OCI-LY3 (cell line): ENCODE data around the gene DEFB123.

Experiments
- H2AFZ ChIP-seq: fragments of 200-600, 300-600 bp; shearing (Covaris generic); 2 replicates; pipeline ENCODE4 v1.6.0; 2014; ENCODE audit warnings: antibody characterized with exemption, low read depth, low read length
- H3K27ac ChIP-seq: fragments of 200-600, 300-600 bp; sonication (generic); 2 replicates; pipeline ENCODE4 v1.5.1; 2014; ENCODE audit warnings: mild to moderate bottlenecking, low read length, moderate library complexity, mixed read lengths
- H3K27me3 ChIP-seq: fragments of 200-600, 300-600 bp; sonication (generic); 2 replicates; pipeline ENCODE4 v1.6.1; 2014; ENCODE audit warnings: low read depth, low read length, mixed read lengths
- H3K36me3 ChIP-seq: fragments of 200-600, 300-600 bp; sonication (generic); replicated peaks from 2 replicates; pipeline ENCODE3; 2014; ENCODE audit warnings: low read depth, low read length, mixed read lengths
- H3K4me1 ChIP-seq: fragments of 300-600, 200-600 bp; sonication (generic); 2 replicates; pipeline ENCODE4 v1.6.1; 2014; ENCODE audit warnings: low read length, mixed read lengths
- H3K4me2 ChIP-seq: fragments of 200-600, 300-600 bp; sonication (generic); 2 replicates; pipeline ENCODE4 v1.6.1; 2014; ENCODE audit warnings: low read length, mixed read lengths
- H3K4me3 ChIP-seq: fragments of 300-600, 200-600 bp; sonication (generic); 2 replicates; pipeline ENCODE4 v1.5.1; 2014; ENCODE audit warnings: antibody characterized with exemption, mild to moderate bottlenecking, low read length, moderate library complexity
- H3K79me2 ChIP-seq: fragments of 300-600, 200-600 bp; shearing (Covaris generic); 2 replicates; pipeline ENCODE4 v1.6.1; 2014; ENCODE audit warnings: mild to moderate bottlenecking, low read length, mixed read lengths
- H3K9ac ChIP-seq: fragments of 300-600, 200-600 bp; shearing (Covaris generic); 2 replicates; pipeline ENCODE4 v1.6.0; 2014; ENCODE audit warnings: mild to moderate bottlenecking, low read length, moderate library complexity
- H3K9me3 ChIP-seq: fragments of 200-600, 300-600 bp; shearing (Covaris generic); 2 replicates; pipeline ENCODE4 v1.6.1; 2014; ENCODE audit warnings: low read length, mixed read lengths; ENCODE audit not compliant: insufficient read depth
- H4K20me1 ChIP-seq: fragments of 200-600, 300-600 bp; sonication (generic); 2 replicates; pipeline ENCODE4 v1.6.1; 2016; ENCODE audit warnings: low read length, mixed read lengths; ENCODE audit not compliant: insufficient read depth
- CTCF ChIP-seq: fragments of 200-600, 300-600 bp; sonication (generic); IDR thresholded peaks from 2 replicates; pipeline ENCODE4 v1.5.1; 2014; ENCODE audit warnings: antibody characterized with exemption, low read length, low read depth
- EZH2phosphoT487 ChIP-seq: fragments of 200-600 bp; shearing (Covaris generic); IDR thresholded peaks from 2 replicates; pipeline ENCODE4 v1.6.1; 2018; ENCODE audit warnings: antibody characterized with exemption, mixed run types, low read depth

DEFB123 gene

GRCh38 chr20:31494131-31494530 lies 53.7 kb downstream of the DEFB123 start:
- Histone ChIP-seq H3K27me3 (peaks cover 22% of the 10 kb centered on the region), H3K36me3 (no peaks in the 10 kb centered on the region), H3K4me3 (no peak overlapping the region), H3K4me1 (no peaks in the 10 kb centered on the region), H3K27ac (no peak overlapping the region), H4K20me1 (no peaks in the 10 kb centered on the region), H3K4me2 (no peak overlapping the region), H2AFZ (no peak overlapping the region), H3K79me2 (no peaks in the 10 kb centered on the region), H3K9ac (no peak overlapping the region), H3K9me3 (no peaks in the 10 kb centered on the region)
- no peak for TF ChIP-seq CTCF
- TF ChIP-seq EZH2phosphoT487, result no peak

GRCh38 chr20:31496761-31497295 lies 56.4 kb downstream of the DEFB123 start:
- H3K9ac ChIP-seq, result no peak overlapping the region
- no peak overlapping the region for H2AFZ ChIP-seq
- no peaks in the 10 kb centered on the region for H3K4me1 ChIP-seq
- H4K20me1 ChIP-seq, result no peaks in the 10 kb centered on the region
- no peak overlapping the region for H3K4me2 ChIP-seq
- peaks cover 22% of the 10 kb centered on the region for H3K27me3 ChIP-seq
- no peaks in the 10 kb centered on the region for H3K36me3 ChIP-seq
- no peak for TF ChIP-seq EZH2phosphoT487
- TF ChIP-seq CTCF, result no peak
- no peaks in the 10 kb centered on the region for H3K79me2 ChIP-seq
- no peak overlapping the region for H3K4me3 ChIP-seq
- H3K27ac ChIP-seq, result no peak overlapping the region
- no peaks in the 10 kb centered on the region for H3K9me3 ChIP-seq

GRCh38 chr20:31497838-31498540 lies 57.6 kb downstream of the DEFB123 start:
- TF ChIP-seq EZH2phosphoT487 (no peak), CTCF (no peak)
- H3K9me3 ChIP-seq, result no peaks in the 10 kb centered on the region
- H3K9ac ChIP-seq, result no peak overlapping the region
- H3K36me3 ChIP-seq, result no peaks in the 10 kb centered on the region
- no peaks in the 10 kb centered on the region for H3K79me2 ChIP-seq
- no peak overlapping the region for H3K4me2 ChIP-seq
- no peak overlapping the region for H2AFZ ChIP-seq
- no peaks in the 10 kb centered on the region for H4K20me1 ChIP-seq
- no peak overlapping the region for H3K4me3 ChIP-seq
- no peak overlapping the region for H3K27ac ChIP-seq
- H3K4me1 ChIP-seq, result no peaks in the 10 kb centered on the region
- peaks cover 22% of the 10 kb centered on the region for H3K27me3 ChIP-seq
